WTC11 (cell line): ENCODE measurements around the gene DYNC1I1.

ENCODE experiments used
- ATF3 ChIP-seq: sonication (generic); formaldehyde crosslinking; conservative IDR thresholded peaks from 2 replicates; pipeline ENCODE4 v1.8.1; 2022; ENCODE audit warnings: mild to moderate bottlenecking, missing genetic modification reagents
- ESRRA ChIP-seq: sonication (generic); formaldehyde crosslinking; IDR thresholded peaks from 2 replicates; pipeline ENCODE4 v1.8.1; 2022; ENCODE audit warnings: mild to moderate bottlenecking, missing genetic modification reagents, borderline replicate concordance
- MXD4 ChIP-seq: fragments of 250-450 bp; sonication (Bioruptor Pico); IDR thresholded peaks from 2 replicates; pipeline ENCODE4 v1.8.0; 2021; ENCODE audit warnings: mild to moderate bottlenecking, moderate library complexity, borderline replicate concordance
- TF ChIP-seq, protein P1 (sequence below): fragments of 200-600 bp; IDR thresholded peaks from 2 replicates; pipeline ENCODE4 v1.8.0; 2022; ENCODE audit warnings: antibody characterized with exemption
- TF ChIP-seq, protein P2 (sequence below): sonication (generic); formaldehyde crosslinking; IDR thresholded peaks from 2 replicates; pipeline ENCODE4 v1.8.1; 2022; ENCODE audit warnings: missing genetic modification reagents, borderline replicate concordance
- TF ChIP-seq, protein P3 (sequence below): sonication (generic); formaldehyde crosslinking; IDR thresholded peaks from 2 replicates; pipeline ENCODE4 v1.8.0; 2022; ENCODE audit warnings: mild to moderate bottlenecking, missing genetic modification reagents

GRCh38 chr7:96045919-96046318, 273.6 kb downstream of the DYNC1I1 start:
- TF ChIP-seq, protein P1, sequence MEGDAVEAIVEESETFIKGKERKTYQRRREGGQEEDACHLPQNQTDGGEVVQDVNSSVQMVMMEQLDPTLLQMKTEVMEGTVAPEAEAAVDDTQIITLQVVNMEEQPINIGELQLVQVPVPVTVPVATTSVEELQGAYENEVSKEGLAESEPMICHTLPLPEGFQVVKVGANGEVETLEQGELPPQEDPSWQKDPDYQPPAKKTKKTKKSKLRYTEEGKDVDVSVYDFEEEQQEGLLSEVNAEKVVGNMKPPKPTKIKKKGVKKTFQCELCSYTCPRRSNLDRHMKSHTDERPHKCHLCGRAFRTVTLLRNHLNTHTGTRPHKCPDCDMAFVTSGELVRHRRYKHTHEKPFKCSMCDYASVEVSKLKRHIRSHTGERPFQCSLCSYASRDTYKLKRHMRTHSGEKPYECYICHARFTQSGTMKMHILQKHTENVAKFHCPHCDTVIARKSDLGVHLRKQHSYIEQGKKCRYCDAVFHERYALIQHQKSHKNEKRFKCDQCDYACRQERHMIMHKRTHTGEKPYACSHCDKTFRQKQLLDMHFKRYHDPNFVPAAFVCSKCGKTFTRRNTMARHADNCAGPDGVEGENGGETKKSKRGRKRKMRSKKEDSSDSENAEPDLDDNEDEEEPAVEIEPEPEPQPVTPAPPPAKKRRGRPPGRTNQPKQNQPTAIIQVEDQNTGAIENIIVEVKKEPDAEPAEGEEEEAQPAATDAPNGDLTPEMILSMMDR, result no peak
- TF ChIP-seq MXD4 (CRISPR knock-in tag) (no peak), ATF3 (no peak), ESRRA (no peak)
- TF ChIP-seq, protein P2, sequence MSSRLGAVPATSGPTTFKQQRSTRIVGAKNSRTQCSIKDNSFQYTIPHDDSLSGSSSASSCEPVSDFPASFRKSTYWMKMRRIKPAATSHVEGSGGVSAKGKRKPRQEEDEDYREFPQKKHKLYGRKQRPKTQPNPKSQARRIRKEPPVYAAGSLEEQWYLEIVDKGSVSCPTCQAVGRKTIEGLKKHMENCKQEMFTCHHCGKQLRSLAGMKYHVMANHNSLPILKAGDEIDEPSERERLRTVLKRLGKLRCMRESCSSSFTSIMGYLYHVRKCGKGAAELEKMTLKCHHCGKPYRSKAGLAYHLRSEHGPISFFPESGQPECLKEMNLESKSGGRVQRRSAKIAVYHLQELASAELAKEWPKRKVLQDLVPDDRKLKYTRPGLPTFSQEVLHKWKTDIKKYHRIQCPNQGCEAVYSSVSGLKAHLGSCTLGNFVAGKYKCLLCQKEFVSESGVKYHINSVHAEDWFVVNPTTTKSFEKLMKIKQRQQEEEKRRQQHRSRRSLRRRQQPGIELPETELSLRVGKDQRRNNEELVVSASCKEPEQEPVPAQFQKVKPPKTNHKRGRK, result no peak
- TF ChIP-seq, protein P3, sequence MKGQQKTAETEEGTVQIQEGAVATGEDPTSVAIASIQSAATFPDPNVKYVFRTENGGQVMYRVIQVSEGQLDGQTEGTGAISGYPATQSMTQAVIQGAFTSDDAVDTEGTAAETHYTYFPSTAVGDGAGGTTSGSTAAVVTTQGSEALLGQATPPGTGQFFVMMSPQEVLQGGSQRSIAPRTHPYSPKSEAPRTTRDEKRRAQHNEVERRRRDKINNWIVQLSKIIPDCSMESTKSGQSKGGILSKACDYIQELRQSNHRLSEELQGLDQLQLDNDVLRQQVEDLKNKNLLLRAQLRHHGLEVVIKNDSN (CRISPR knock-in tag), result no peak
